ENCODE results near the gene H3-3A. TPM values are rescaled to one million over a fixed set of nuclear protein-coding genes. Genes with fewer than 3 reads are reported as not detected.

The H3-3A gene
- total and polyA plus RNA-seq, 10 of the 15 experiments (the other 5 are each of a cell fraction or from before 2014, with no cell fraction given), result 215 to 486 (median 393) TPM

GRCh38 chr1:226029568-226030225 is 32.8 kb upstream of the H3-3A start:
- in situ Hi-C loops (cut with MboI), result no loop called here
- intact Hi-C loops (cut with micrococcal nuclease; ENCODE audit: unreplicated experiment), result loop anchor here (1.0 kb wide), 1 partner anchor 29 kb away; no protein-coding TSS in a partner anchor
- Histone ChIP-seq H3K36me3 (ENCODE audit: control insufficient read depth in 2 of 2, insufficient read depth in 2 of 2, low read length in 1 of 2) (no peaks in the 10 kb centered on the region), H3K9me3 (replicated peaks; ENCODE audit: control insufficient read depth, insufficient read depth, low read length) (no peaks in the 10 kb centered on the region), H2AFZ (ENCODE audit: control insufficient read depth, low read depth, low read length) (peak overlapping the region; percentile 22), H3K27ac (ENCODE audit: control insufficient read depth, insufficient read depth) (peak overlapping the region; percentile 36), H3K4me2 (ENCODE audit: control insufficient read depth, insufficient read depth) (peak overlapping the region; percentile 69), H3K4me3 (no peak overlapping the region), H3K9ac (ENCODE audit: control insufficient read depth, insufficient read depth, low read length) (no peak overlapping the region), H3K27me3 (replicated peaks in 1 of 2; ENCODE audit: control insufficient read depth in 2 of 2, insufficient read depth in 2 of 2, low read length in 1 of 2) (no peaks in the 10 kb centered on the region), H4K20me1 (ENCODE audit: control insufficient read depth, insufficient read depth) (no peaks in the 10 kb centered on the region), H3K79me2 (ENCODE audit: control insufficient read depth, insufficient read depth, low read length) (no peaks in the 10 kb centered on the region), H3K4me1 (ENCODE audit: control insufficient read depth, insufficient read depth, low read length) (peaks cover 26% of the 10 kb centered on the region)
- ChIA-PET RAD21 (ENCODE audit: unreplicated experiment) (interaction anchor here (0.7 to 2.7 kb wide), 10 partner anchors 27 to 56 kb away, joined by 3 to 27 read pairs (median 6); partner anchors contain the start of genes H3-3A and SDE2), CTCF (interaction anchor here (0.9 to 3.8 kb wide), 9 partner anchors 12 to 264 kb away, joined by 3 to 15 read pairs (median 6); partner anchors contain the start of gene SDE2), POLR2A (interaction anchor here (0.5 to 3.6 kb wide), 14 partner anchors 19 to 252 kb away, joined by 3 to 32 read pairs (median 6); partner anchors contain the start of genes H3-3A, SDE2 and SRP9), SMC1A (ENCODE audit: uncharacterized antibody, unreplicated experiment) (interaction anchor here (0.6 to 4.3 kb wide), 10 partner anchors 10 to 394 kb away, joined by 3 to 39 read pairs (median 5); partner anchors contain the start of gene SDE2)
- WGBS (ENCODE audit: insufficient coverage, insufficient replicate concordance, low lambda C conversion rate, missing lambda C conversion rate), result 37% methylated on average over 7 of the region's 7 CpGs
- TF ChIP-seq IRF3 (IDR thresholded peaks at IDR 0.05) (no peak), TCF7 (IDR thresholded peaks at IDR 0.05; ENCODE audit: borderline replicate concordance) (no peak), SPI1 (IDR thresholded peaks at IDR 0.05; ENCODE audit: borderline replicate concordance, insufficient read depth, low read depth, low read length) (peak; percentile 43; the same call in 1 of the 2 replicates), JUNB (IDR thresholded peaks at IDR 0.05) (peak; percentile 46; the same call in 1 of the 2 replicates), USF1 (IDR thresholded peaks at IDR 0.05; ENCODE audit: borderline replicate concordance, extremely low read length, insufficient read depth, low read depth, low read length) (no peak), RUNX3 (IDR thresholded peaks at IDR 0.05; ENCODE audit: low read length) (peak; percentile 34; the same call in 1 of the 2 replicates), KLF5 (IDR thresholded peaks at IDR 0.05; ENCODE audit: partially characterized antibody) (no peak)
- no TSS peak for BruUV-seq (replicated peaks)
- FAIRE-seq, result peak; percentile 31
- DNase-seq (ENCODE audit: low read depth, low spot score), result no peak
- ATAC-seq, result peak; percentile 49

Data from GM12878 (cell line).